AG20443 (cell line): ENCODE results near the gene NOX3.
A peak's percentile ranks its signal among the peaks of the same experiment; 100 is the strongest.

Source experiments
- DNase-seq: peaks from one replicate; pipeline ENCODE4 v3.0.0; 2012; ENCODE audit warnings: low spot score, mixed read lengths

NOX3 gene

GRCh38 chr6:155399745-155400653, 55.6 kb downstream of the NOX3 start:
- DNase-seq = no peak

DNA sequence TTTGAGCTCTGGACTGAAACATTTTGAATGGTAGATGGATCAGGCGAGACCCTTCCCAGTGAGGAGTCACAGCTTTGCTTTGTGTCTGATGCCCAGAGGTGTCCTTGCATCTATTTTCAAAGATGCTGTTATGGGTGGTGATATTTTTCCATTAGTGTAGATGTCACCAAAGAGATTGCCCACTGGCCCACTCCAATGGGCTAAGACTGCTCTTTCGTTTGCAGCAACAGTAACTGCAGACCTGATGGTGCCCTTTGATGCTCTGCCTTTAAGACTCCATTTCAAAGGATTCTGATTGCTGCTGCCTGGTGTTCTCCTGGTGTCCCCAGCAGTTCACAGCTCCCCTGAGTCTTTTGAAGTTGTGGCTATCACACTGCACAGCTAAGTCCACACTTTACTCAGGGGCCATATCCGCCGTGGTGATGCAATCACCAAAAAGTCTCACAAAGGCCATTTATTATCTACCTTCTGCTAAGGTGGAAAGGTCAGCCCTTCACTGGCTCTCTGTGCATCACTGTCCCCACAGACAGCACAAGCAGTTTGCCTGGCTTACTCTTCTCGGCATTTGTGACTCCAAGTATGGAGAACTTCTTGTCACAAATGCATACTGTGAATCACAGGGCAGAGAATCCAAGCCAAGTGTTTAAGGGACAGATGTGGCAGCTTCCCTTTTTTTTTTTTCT, 56.4 kb downstream of the NOX3 start:
- no peak for DNase-seq

DNA sequence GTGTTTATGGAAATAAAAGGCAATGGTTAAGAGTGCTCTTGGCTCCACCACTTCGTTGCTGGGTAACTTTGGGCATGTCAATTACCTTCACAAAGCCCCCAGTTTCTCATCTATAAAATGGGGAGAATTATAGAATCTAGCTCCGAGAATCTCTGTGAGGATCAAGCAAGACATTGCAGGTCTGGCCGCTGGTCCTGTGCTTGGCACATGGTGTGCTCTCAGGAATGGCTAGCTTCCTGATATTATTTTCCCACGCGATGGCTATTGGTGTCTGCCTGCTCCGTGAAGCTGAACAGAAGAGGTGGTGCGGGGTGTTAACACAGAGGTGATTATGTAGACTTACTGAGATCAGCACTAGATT, 57.0 kb downstream of the NOX3 start:
- no peak for DNase-seq

GRCh38 chr6:155398221-155398620, 57.4 kb downstream of the NOX3 start:
- DNase-seq = no peak

DNA sequence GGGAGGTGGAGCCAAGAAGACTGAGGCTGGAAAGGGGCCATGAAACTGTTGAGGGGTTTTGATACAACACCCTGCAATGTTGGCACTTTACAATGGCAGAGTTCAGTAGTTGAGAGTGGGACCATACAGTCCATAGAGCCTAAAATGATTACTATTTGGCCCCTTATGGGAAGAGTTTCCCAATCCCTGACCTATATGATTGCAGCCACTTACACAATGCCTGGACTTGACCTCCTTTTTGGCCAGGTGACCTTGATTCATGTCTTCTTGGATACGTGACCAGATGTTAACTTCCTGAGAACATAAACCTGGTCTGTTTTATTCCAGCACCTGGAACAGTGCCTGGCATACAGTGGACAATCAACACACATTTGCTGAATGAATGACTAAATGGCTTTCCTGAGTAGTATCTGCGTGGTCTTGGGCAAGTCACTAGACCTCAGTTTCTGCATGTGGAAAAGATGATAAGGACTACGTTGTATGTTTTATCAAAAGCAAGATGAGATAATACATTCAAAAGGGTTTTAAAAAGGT, 58.4 kb downstream of the NOX3 start:
- DNase-seq = no peak

DNA sequence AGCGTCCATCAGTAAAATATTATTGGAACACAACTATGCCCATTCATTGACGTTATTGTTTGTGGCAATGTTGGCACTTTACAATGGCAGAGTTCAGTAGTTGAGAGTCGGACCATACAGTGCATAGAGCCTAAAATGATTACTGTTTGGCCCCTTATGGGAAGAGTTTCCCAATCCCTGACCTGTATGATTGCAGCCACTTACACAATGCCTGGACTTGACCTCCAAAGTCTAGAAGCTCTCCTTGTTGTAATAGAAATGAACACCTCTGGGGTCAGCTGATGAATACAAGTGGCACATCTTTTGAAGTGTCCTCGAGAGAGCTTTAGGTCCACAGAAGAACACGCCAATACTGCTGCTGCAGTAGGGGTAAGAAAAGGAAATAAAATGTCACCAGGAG, 59.0 kb downstream of the NOX3 start:
- no peak for DNase-seq

GRCh38 chr6:155395339-155395738, 60.3 kb downstream of the NOX3 start:
- no peak for DNase-seq

GRCh38 chr6:155389130-155389529, 66.5 kb downstream of the NOX3 start:
- no peak for DNase-seq

- DNase-seq = no peak
Measured at GRCh38 chr6:155388591-155388990, 67.0 kb downstream of the NOX3 start.

DNA sequence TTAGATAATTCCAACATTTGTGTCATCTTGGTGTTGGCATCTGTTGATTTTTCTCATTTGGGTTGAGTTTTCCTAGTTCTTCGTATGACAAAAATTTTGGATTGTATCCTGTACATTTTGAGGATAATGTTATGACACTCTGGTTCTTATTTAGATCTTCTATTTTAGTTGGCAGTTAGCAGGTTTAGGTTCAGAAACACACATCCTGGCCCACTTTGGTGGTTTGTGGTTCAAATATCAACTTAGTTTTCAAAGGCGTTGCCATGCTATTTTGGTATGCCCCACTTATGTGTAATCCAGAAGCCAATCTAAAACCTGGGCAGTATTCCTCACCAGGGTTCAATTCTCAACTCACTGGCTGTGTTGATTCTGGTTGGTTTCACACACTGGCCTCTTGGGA, 68.2 kb downstream of the NOX3 start:
- no peak for DNase-seq

GRCh38 chr6:155384321-155384952, 71.2 kb downstream of the NOX3 start:
- DNase-seq = no peak

DNA sequence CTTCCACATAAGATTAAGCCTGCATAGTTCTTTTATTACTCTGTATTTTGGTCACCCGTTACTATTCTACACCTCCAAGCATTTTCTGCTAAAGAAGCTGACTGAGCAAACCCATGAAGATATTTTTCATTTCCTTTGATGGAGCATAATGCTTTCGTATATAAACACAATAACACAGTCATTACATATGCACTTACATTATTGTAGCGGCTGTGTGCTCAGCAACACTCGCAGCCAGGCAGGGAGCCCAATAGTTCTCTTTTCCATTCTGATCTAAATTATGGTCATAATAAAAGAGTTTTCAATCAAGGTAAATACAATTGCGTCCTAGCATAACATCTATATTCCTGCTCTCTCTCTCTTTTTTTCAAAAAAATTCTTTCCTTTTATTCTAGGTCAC, 71.7 kb downstream of the NOX3 start:
- DNase-seq = no peak

GRCh38 chr6:155382338-155382685, 73.3 kb downstream of the NOX3 start:
- peak; percentile 42 for DNase-seq

GRCh38 chr6:155381673-155382337, 73.8 kb downstream of the NOX3 start:
- no peak for DNase-seq

- no peak for DNase-seq
Measured at GRCh38 chr6:155380666-155381332, 74.8 kb downstream of the NOX3 start.

- DNase-seq = no peak
Measured at GRCh38 chr6:155378724-155379123, 76.9 kb downstream of the NOX3 start.

GRCh38 chr6:155378276-155378675, 77.4 kb downstream of the NOX3 start:
- no peak for DNase-seq

GRCh38 chr6:155377061-155377460, 78.6 kb downstream of the NOX3 start:
- peak; percentile 69 for DNase-seq

GRCh38 chr6:155375801-155376200, 79.8 kb downstream of the NOX3 start:
- DNase-seq = no peak

DNA sequence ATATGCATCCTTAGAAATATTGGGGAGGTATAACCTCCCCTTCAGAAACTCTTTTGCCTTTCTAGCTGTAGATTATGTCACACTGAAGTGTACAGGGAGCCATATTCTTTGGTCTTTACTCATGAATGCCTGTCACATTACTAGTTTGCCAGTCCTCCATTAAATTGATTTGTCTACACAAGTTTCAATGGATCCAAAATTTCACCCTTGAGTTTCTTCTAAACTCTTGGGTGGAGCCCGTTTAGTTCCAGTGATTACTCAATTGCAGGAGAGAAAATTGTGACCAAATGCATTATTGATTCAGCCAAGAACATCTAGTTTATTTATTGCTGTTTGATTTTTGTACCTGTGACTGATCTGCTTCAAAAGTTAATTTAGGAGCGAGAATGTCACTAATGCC, 81.0 kb downstream of the NOX3 start:
- DNase-seq = no peak

DNA sequence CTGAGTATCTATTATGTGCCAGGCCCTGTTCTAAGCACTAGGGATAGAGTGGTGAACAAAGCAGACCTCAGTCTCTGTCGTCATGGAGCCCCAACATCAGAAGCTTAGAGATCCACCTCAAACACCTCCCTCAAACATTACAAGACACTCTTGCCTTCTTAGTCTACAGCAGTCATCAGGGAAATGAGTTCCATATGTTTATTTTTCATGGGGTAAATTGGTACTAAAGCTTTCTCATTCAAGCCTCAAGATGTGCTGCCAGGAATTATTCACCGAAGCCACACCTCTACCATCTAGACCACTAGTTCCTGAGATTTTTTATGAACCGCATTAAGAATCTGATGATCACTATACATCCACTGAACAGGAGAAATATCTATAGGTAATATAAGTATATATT, 82.4 kb downstream of the NOX3 start:
- no peak for DNase-seq

GRCh38 chr6:155372256-155372655, 83.4 kb downstream of the NOX3 start:
- no peak for DNase-seq
